Cardiac muscle cell (in vitro differentiated cells and primary cell): ENCODE data around the gene RTBDN. TPM values are rescaled to one million over a fixed set of nuclear protein-coding genes. Genes with fewer than 3 reads are reported as not detected.
A peak's percentile ranks its signal among the peaks of the same experiment; 100 is the strongest.

Source experiments
- DNase-seq, 2 donors: peaks; one replicate each; pipeline versions ENCODE4 v3.0.0 to v3.0.0-alpha.2; 2010 to 2017; ENCODE audit warnings: low read depth in 1 of 2, low spot score in 1 of 2
- H3K27ac ChIP-seq: fragments of 200-600 bp; sonication (generic); 2 replicates; pipeline ENCODE4 v1.5.1; 2016
- H3K27me3 ChIP-seq: fragments of 200-600 bp; sonication (generic); 2 replicates; pipeline ENCODE4 v1.6.0; 2016; ENCODE audit warnings: control low read depth
- H3K36me3 ChIP-seq: fragments of 200-600 bp; sonication (generic); 2 replicates; pipeline ENCODE4 v1.5.1; 2016; ENCODE audit warnings: control low read depth
- H3K4me1 ChIP-seq: fragments of 200-600 bp; sonication (generic); 2 replicates; pipeline ENCODE4 v1.8.1; 2017; ENCODE audit warnings: low read depth, mild to moderate bottlenecking, mixed run types
- H3K4me3 ChIP-seq: fragments of 200-600 bp; sonication (generic); 2 replicates; pipeline ENCODE4 v1.5.1; 2016; ENCODE audit warnings: mild to moderate bottlenecking
- H3K9me3 ChIP-seq: fragments of 200-600 bp; sonication (generic); 2 replicates; pipeline ENCODE4 v1.5.1; 2017; ENCODE audit warnings: low read depth, mild to moderate bottlenecking, control low read depth
- CTCF ChIP-seq: IDR thresholded peaks from 2 replicates; pipeline ENCODE4 v1.5.1; 2012; ENCODE audit warnings: low read depth, mild to moderate bottlenecking, low read length
- polyA plus RNA-seq: library from polyadenylated mRNA; unstranded; fragments of >200 nt; fragmentation: Nextera tagmentation; extraction: Ambion mirVana; gene quantifications from 2 replicates; pipeline ENCODE4 v1.2.1, GENCODE V29; 2016
- total RNA-seq: library from RNA; depleted of rRNA; stranded (reverse); fragments of >200 nt; gene quantifications from 2 replicates; pipeline ENCODE4 v1.2.3, GENCODE V29; 2016

Gene RTBDN
- total and polyA plus RNA-seq, 2 experiments from 2014 or later = not detected

GRCh38 chr19:12838886-12839756, 4.7 kb upstream of the RTBDN start:
- DNase-seq = no peak
- Histone ChIP-seq H3K36me3 (no peaks in the 10 kb centered on the region), H3K27ac (no peak overlapping the region), H3K4me3 (peak overlapping the region; percentile 75), H3K9me3 (no peaks in the 10 kb centered on the region), H3K4me1 (no peaks in the 10 kb centered on the region), H3K27me3 (peaks cover 35% of the 10 kb centered on the region)
- no peak for TF ChIP-seq CTCF

GRCh38 chr19:12838182-12838885, 4.0 kb upstream of the RTBDN start, which contains the start of gene MAST1:
TSS of gene MAST1 (plus strand) at chr19:12838515. CDS start at chr19:12838573, 58 bp downstream.
- H3K36me3 ChIP-seq = no peaks in the 10 kb centered on the region
- peak; percentile 27 to 86 for DNase-seq
- no peaks in the 10 kb centered on the region for H3K4me1 ChIP-seq
- peaks cover 42% of the 10 kb centered on the region for H3K27me3 ChIP-seq
- TF ChIP-seq CTCF = no peak
- peak within 1 kb of the TSS; percentile 75 for H3K4me3 ChIP-seq
- H3K27ac ChIP-seq = no peak within 1 kb of the TSS
- no peaks in the 10 kb centered on the region for H3K9me3 ChIP-seq

- H3K4me3 ChIP-seq = no peak overlapping the region
- H3K4me1 ChIP-seq = no peaks in the 10 kb centered on the region
- H3K36me3 ChIP-seq = no peaks in the 10 kb centered on the region
- no peak overlapping the region for H3K27ac ChIP-seq
- H3K9me3 ChIP-seq = no peaks in the 10 kb centered on the region
- H3K27me3 ChIP-seq = peaks cover 43% of the 10 kb centered on the region
- DNase-seq = no peak
- TF ChIP-seq CTCF = no peak
Observed at GRCh38 chr19:12837225-12837624, 2.8 kb upstream of the RTBDN start.

- Histone ChIP-seq H3K27ac (no peak overlapping the region), H3K36me3 (no peaks in the 10 kb centered on the region), H3K9me3 (no peaks in the 10 kb centered on the region), H3K4me1 (no peaks in the 10 kb centered on the region), H3K4me3 (no peak overlapping the region), H3K27me3 (peaks cover 47% of the 10 kb centered on the region)
- DNase-seq = no peak
- TF ChIP-seq CTCF = no peak
Observed at GRCh38 chr19:12836529-12836863, 2.1 kb upstream of the RTBDN start.

- Histone ChIP-seq H3K9me3 (no peaks in the 10 kb centered on the region), H3K27me3 (peaks cover 50% of the 10 kb centered on the region), H3K36me3 (no peaks in the 10 kb centered on the region), H3K27ac (no peak overlapping the region), H3K4me3 (no peak overlapping the region), H3K4me1 (no peaks in the 10 kb centered on the region)
- no peak for TF ChIP-seq CTCF
- peak; percentile 21 to 40 for DNase-seq
Observed at GRCh38 chr19:12834976-12835757, 788 bp upstream of the RTBDN start.
